Prostate gland (tissue), 2 donors: ENCODE results near the gene RSPRY1.

ENCODE experiments used
- POLR2AphosphoS5 ChIP-seq: sonication (generic); formaldehyde crosslinking; IDR thresholded peaks from one replicate; pipeline ENCODE4 v1.6.1; 2017; ENCODE audit warnings: antibody characterized with exemption
- TF ChIP-seq, protein P1 (sequence below), 4 experiments: fragments of 200-600 bp in 2 of 4; fragments of 450-650 bp in 2 of 4; sonication (generic) in 2 of 4; IDR thresholded peaks; 1 replicate in 3 of 4; 2 replicates in 1 of 4; pipeline ENCODE4 v1.5.1; 2016 to 2019; ENCODE audit warnings: antibody characterized with exemption in 4 of 4, mild to moderate bottlenecking in 2 of 4, moderate library complexity in 2 of 4

DNA sequence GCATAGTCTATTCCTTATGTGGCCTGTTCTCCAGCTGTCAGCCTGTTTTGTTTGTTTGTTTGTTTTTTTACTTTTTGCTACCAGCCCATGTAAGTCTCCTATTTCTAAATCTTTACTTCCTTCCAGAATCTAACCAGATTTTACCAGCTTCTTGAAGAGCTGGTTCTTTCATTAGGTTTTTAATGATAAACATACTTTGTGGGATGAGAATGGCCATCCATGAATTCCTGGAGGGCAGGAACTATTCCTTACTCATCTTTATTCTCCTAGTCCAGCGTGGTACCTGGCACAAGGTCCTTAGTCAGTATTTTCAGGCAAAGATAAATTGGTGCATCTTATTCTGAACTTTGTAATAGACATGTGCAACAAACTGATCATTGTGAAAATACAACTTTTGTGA is 17.3 kb downstream of the RSPRY1 start:
- TF ChIP-seq, protein P1, sequence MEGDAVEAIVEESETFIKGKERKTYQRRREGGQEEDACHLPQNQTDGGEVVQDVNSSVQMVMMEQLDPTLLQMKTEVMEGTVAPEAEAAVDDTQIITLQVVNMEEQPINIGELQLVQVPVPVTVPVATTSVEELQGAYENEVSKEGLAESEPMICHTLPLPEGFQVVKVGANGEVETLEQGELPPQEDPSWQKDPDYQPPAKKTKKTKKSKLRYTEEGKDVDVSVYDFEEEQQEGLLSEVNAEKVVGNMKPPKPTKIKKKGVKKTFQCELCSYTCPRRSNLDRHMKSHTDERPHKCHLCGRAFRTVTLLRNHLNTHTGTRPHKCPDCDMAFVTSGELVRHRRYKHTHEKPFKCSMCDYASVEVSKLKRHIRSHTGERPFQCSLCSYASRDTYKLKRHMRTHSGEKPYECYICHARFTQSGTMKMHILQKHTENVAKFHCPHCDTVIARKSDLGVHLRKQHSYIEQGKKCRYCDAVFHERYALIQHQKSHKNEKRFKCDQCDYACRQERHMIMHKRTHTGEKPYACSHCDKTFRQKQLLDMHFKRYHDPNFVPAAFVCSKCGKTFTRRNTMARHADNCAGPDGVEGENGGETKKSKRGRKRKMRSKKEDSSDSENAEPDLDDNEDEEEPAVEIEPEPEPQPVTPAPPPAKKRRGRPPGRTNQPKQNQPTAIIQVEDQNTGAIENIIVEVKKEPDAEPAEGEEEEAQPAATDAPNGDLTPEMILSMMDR (IDR thresholded peaks at IDR 0.05) = no peak
- TF ChIP-seq POLR2AphosphoS5 = no peak
